MCF 10A (cell line): ENCODE results near the gene AGAP1. TPM values are rescaled to one million over a fixed set of nuclear protein-coding genes. Genes with fewer than 3 reads are reported as not detected.

Source experiments
- BruUV-seq: library from RNA; stranded (reverse); fragments of 400-500 nt; replicated peaks from 2 replicates; lab custom pipeline; 2021; lab: Mats Ljungman, UMichigan
- CTCF ChIA-PET: fragments of 300-600 bp; sonication (Branson Sonifier 250); formaldehyde crosslinking; extraction: SDS; loops from one replicate; lab custom pipeline; 2021; ENCODE audit warnings: antibody characterized with exemption, inconsistent platforms; lab: Yijun Ruan, JAX
- POLR2A ChIA-PET: fragments of 300-600, 350-650 bp; sonication (Branson Sonifier 250); formaldehyde crosslinking; extraction: SDS; loops from one replicate; lab custom pipeline; 2020; ENCODE audit warnings: antibody characterized with exemption, inconsistent platforms; lab: Yijun Ruan, JAX
- DNase-seq: peaks from one replicate; pipeline ENCODE4 v3.0.0-alpha.2; 2018; ENCODE audit not compliant: unreplicated experiment
- H3K27ac Mint-ChIP-seq: one replicate; pipeline ENCODE4 v1.8.0; 2022; ENCODE audit warnings: mild to moderate bottlenecking, low read depth, mixed read lengths; ENCODE audit not compliant: unreplicated experiment
- H3K27me3 Mint-ChIP-seq: one replicate; pipeline ENCODE4 v1.8.0; 2022; ENCODE audit warnings: mixed read lengths; ENCODE audit not compliant: insufficient read depth, unreplicated experiment
- H3K36me3 Mint-ChIP-seq: one replicate; pipeline ENCODE4 v1.8.0; 2022; ENCODE audit warnings: mild to moderate bottlenecking, moderate library complexity, mixed read lengths; ENCODE audit not compliant: insufficient read depth, unreplicated experiment
- H3K4me1 Mint-ChIP-seq: one replicate; pipeline ENCODE4 v1.8.0; 2022; ENCODE audit warnings: mixed read lengths; ENCODE audit not compliant: insufficient read depth, unreplicated experiment
- H3K4me3 Mint-ChIP-seq: one replicate; pipeline ENCODE4 v1.8.0; 2022; ENCODE audit warnings: mild to moderate bottlenecking, moderate library complexity, mixed read lengths; ENCODE audit not compliant: unreplicated experiment
- H3K9me3 Mint-ChIP-seq: one replicate; pipeline ENCODE4 v1.8.0; 2022; ENCODE audit warnings: mixed read lengths; ENCODE audit not compliant: unreplicated experiment
- CTCF ChIP-seq: fragments of 200-600 bp; IDR thresholded peaks from one replicate; pipeline ENCODE4 v1.8.0; 2022; ENCODE audit warnings: antibody characterized with exemption, mild to moderate bottlenecking; ENCODE audit not compliant: unreplicated experiment
- intact Hi-C: fragments of 100-400 bp; cut with micrococcal nuclease; formaldehyde crosslinking; loops from 2 replicates; pipeline ENCODE4 v1.14.1; 2022
- total RNA-seq: library from RNA; stranded (reverse); gene quantifications from 2 replicates; pipeline ENCODE4 v1.2.3, GENCODE V29; 2022

The AGAP1 gene
- total RNA-seq, 1 experiment from 2014 or later, result 41.3 TPM

DNA sequence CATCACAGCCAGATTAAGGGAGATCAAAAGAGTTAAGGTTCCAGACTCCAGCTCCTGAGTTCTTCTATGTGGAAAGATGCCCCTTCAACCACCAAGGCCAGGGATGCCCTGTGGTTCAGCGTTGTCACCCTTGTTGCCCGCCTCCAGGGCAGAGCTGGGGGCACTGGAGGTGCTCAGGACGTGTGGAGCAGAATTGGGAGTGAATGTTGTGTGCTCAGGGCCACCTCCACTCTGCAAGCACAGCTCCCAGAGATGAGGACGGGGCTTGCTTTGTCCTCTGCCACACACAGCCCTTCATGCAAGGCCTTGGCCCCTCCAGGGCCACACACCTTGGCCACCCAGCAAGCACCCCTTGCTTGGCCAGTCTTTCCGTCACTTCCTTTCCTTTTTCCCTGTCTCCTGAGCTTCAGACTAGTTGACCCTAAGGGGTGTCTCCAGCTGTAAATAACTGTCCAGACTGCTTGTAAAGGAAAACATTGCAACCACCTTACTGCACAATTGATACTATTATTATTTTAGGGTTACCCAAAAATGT lies 103.3 kb downstream of the AGAP1 start:
- no peak overlapping the region for H3K27ac Mint-ChIP-seq
- BruUV-seq, result no TSS peak
- DNase-seq, result no peak
- no peaks in the 10 kb centered on the region for H3K9me3 Mint-ChIP-seq
- H3K36me3 Mint-ChIP-seq, result peaks cover 13% of the 10 kb centered on the region
- no peak overlapping the region for H3K4me3 Mint-ChIP-seq
- intact Hi-C loops, result loop anchor here (5.0 kb wide), 1 partner anchor 585 kb away; no protein-coding TSS in a partner anchor
- peaks cover 9% of the 10 kb centered on the region for H3K4me1 Mint-ChIP-seq
- ChIA-PET POLR2A (interaction anchor here (0.6 to 5.0 kb wide), 3 partner anchors 37 to 149 kb away, joined by 3 to 36 read pairs (median 7); no protein-coding TSS in a partner anchor), CTCF (interaction anchor here (0.6 to 13.3 kb wide), 3 partner anchors 74 to 217 kb away, joined by 3 to 240 read pairs (median 29); no protein-coding TSS in a partner anchor)
- no peak for TF ChIP-seq CTCF
- no peaks in the 10 kb centered on the region for H3K27me3 Mint-ChIP-seq

- Mint-ChIP-seq H3K36me3 (peaks cover 13% of the 10 kb centered on the region), H3K4me1 (peaks cover under 1% of the 10 kb centered on the region), H3K4me3 (no peak overlapping the region), H3K9me3 (no peaks in the 10 kb centered on the region), H3K27me3 (no peaks in the 10 kb centered on the region), H3K27ac (no peak overlapping the region)
- CTCF ChIA-PET, result interaction anchor here (0.9 to 13.3 kb wide), 3 partner anchors 16 to 147 kb away, joined by 3 to 240 read pairs (median 3); no protein-coding TSS in a partner anchor
- BruUV-seq, result no TSS peak
- intact Hi-C loops, result loop anchor here (5.0 kb wide), 1 partner anchor 584 kb away; no protein-coding TSS in a partner anchor
- POLR2A ChIA-PET, result interaction anchor here (0.8 kb wide), 1 partner anchor 147 kb away, joined by 3 read pairs; no protein-coding TSS in a partner anchor
- TF ChIP-seq CTCF, result no peak
- DNase-seq, result no peak
These were observed 104.2 kb downstream of the AGAP1 start for GRCh38 chr2:235598026-235598425.

DNA sequence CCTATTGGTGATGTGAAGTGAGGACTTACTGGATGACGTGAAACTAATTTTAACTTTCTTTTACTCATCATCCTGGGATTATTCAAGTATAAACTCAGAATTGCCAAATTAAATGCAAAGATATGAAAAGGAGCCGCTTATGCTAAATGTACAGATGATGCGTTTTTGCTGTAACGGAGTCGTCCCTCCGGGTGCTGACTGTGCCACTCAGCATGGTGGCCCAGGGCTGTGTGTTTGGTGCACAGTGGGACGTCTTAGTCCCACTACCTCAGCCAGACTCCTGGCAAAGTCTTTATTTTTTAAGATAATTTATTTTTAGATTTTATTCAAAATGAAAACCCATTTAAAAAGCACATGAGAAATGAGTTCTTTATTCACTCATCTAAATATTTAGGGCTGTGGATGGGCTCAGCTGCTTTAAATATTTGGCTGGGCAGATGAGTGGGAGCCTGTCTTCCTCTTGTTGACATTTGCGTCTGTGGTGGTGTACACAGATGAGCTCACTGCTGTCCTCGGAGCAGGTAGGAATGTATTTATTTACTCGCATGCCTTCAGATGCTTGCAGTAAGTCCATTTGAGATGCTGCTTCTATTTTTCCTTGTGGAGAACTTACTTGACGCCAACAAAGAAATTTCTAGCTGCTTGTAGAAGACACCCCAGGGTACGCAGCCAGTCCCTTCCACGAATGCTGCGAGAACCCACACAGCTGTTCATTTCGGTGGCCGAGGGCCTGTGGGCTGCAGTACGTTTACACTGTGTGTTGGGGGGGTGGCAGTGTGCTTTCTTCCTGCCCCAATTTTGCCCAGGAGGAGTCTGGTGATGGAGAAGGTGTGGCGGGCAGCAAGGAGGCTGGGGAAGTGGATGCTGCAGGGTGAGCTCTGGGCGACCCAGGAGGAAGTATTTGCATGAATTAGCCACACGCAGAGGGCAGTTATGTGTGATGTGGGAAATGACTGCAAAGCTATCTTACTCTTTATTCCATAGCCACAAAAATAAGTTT lies 105.0 kb downstream of the AGAP1 start:
- POLR2A ChIA-PET, result interaction anchor here (0.8 kb wide), 1 partner anchor 146 kb away, joined by 3 read pairs; no protein-coding TSS in a partner anchor
- no peak overlapping the region for H3K27ac Mint-ChIP-seq

More for the DNA sequence above, 105.0 kb downstream of the AGAP1 start:
- no peaks in the 10 kb centered on the region for H3K9me3 Mint-ChIP-seq
- no peak for DNase-seq
- no peaks in the 10 kb centered on the region for H3K27me3 Mint-ChIP-seq
- peaks cover 13% of the 10 kb centered on the region for H3K36me3 Mint-ChIP-seq
- H3K4me3 Mint-ChIP-seq, result no peak overlapping the region
- intact Hi-C loops, result loop anchor here (5.0 kb wide), 1 partner anchor 583 kb away; no protein-coding TSS in a partner anchor
- H3K4me1 Mint-ChIP-seq, result no peaks in the 10 kb centered on the region
- TF ChIP-seq CTCF, result no peak
- BruUV-seq, result no TSS peak
- CTCF ChIA-PET, result interaction anchor here (0.9 to 13.3 kb wide), 3 partner anchors 15 to 146 kb away, joined by 3 to 240 read pairs (median 3); no protein-coding TSS in a partner anchor
